Heart left ventricle (tissue), 16 donors: ENCODE data around the gene NCOA4. TPM values are rescaled to one million over a fixed set of nuclear protein-coding genes. Genes with fewer than 3 reads are reported as not detected.

Experiments
- ATAC-seq, 4 donors: fragments of 200-7000 bp; cut with Tn5 transposase; one replicate each; pipeline ENCODE4 v1.9.1; 2020 to 2022; ENCODE audit warnings: moderate library complexity in 4 of 4, mild to moderate bottlenecking in 3 of 4, moderate number of reproducible peaks in 1 of 4
- DNase-seq, 5 donors: peaks; one replicate each; pipeline ENCODE4 v3.0.0-alpha.2; 2020
- H3K27ac ChIP-seq, 12 donors: fragments of 200-600 bp; sonication (generic) in 4 of 12; one replicate each; pipeline versions ENCODE4 v1.5.0 to v1.8.0; 2016 to 2022; ENCODE audit warnings: mild to moderate bottlenecking in 2 of 12
- H3K27me3 ChIP-seq, 9 donors: fragments of 200-600 bp; sonication (generic) in 2 of 9; one replicate each; pipeline versions ENCODE4 v1.5.1 to v1.8.0; 2016 to 2022; ENCODE audit warnings: mild to moderate bottlenecking in 3 of 9
- H3K36me3 ChIP-seq, 9 donors: fragments of 200-600 bp; sonication (generic) in 2 of 9; one replicate each; pipeline versions ENCODE4 v1.5.0 to v1.8.0; 2018 to 2022; ENCODE audit warnings: mild to moderate bottlenecking in 2 of 9
- H3K4me1 ChIP-seq, 12 donors: fragments of 200-600 bp; sonication (generic) in 4 of 12; one replicate each; pipeline versions ENCODE4 v1.5.0 to v1.8.0; 2016 to 2022; ENCODE audit warnings: mild to moderate bottlenecking in 3 of 12
- H3K4me3 ChIP-seq, 12 donors: fragments of 200-600 bp; sonication (generic) in 4 of 12; one replicate each; pipeline versions ENCODE4 v1.5.0 to v1.8.0; 2017 to 2022; ENCODE audit warnings: mild to moderate bottlenecking in 9 of 12, moderate library complexity in 4 of 12
- H3K9me3 ChIP-seq, 12 donors: fragments of 200-600 bp; sonication (generic) in 4 of 12; one replicate each; pipeline versions ENCODE4 v1.5.0 to v1.8.0; 2016 to 2022; ENCODE audit warnings: mild to moderate bottlenecking in 1 of 12
- POLR2A ChIP-seq, 2 donors: fragments of 450-650 bp; IDR thresholded peaks; one replicate each; pipeline ENCODE4 v1.6.1; 2017; ENCODE audit warnings: antibody characterized with exemption in 2 of 2, mild to moderate bottlenecking in 2 of 2, moderate library complexity in 2 of 2
- WGBS, 4 donors: extraction: QIAGEN DNeasy Blood & Tissue Kit in 2 of 4; methylation state at CpG; one replicate each; pipeline versions ENCODE4 v1.1.5 to v1.1.7; 2013 to 2018; 5-methylcytosine and 5-hydroxymethylcytosine counted together
- intact Hi-C, 10 donors: fragments of 100-400 bp; cut with DNase I; formaldehyde crosslinking; loops; one replicate each; pipeline versions ENCODE4 v1.11.1 to v1.14.2; 2022
- polyA plus RNA-seq, 2 donors: library from polyadenylated mRNA; stranded (reverse); fragments of 200-250 nt; gene quantifications; one replicate each; pipeline ENCODE4 v1.2.3, GENCODE V29; 2013
- total RNA-seq, 9 donors: library from RNA; depleted of rRNA in 2 of 9; stranded (reverse); fragments of >200 nt in 2 of 9; fragmentation: NEBNext Ultra II Directional in 3 of 9; extraction: Animal tissue kit (Norgen Biotek cat#: 25700) in 3 of 9; gene quantifications; one replicate each; pipeline versions ENCODE4 v1.1.0 to v1.2.4, GENCODE V29; 2016 to 2023
- TF ChIP-seq, protein P1 (sequence below), 12 donors: fragments of 200-600 bp; sonication (generic) in 4 of 12; IDR thresholded peaks; one replicate each; pipeline versions ENCODE4 v1.5.0 to v1.8.0; 2018 to 2022; ENCODE audit warnings: antibody characterized with exemption in 12 of 12, mild to moderate bottlenecking in 5 of 12
- donor health status: ischemic (EF 13 %, LVEDD 7.1; RV severe dilation, severe dysfunction).
- donor health status: healthy with polysubstance abuse.
- donor health status: DM: no; HTN: yes; CAD: no.
- donor health status: DM: no; HTN: no; CAD: no.
- donor health status: ischemic (EF 25% LVEDD 6.9; RV normal size, moderate dysfunction).
- donor health status: ischemic (EF 25% LVEDD 5.7; RV mildly dilated, moderate dysfunction).
- donor health status: healthy.
- donor health status: DM: yes; HTN: yes; CAD: no.
- donor health status: ischemic (EF 35%, LVEDD 5.7; RV mildly dilated, moderate dysfunction).
- donor health status: nonischemic (EF 11% LVEDD 7.7; RV severe dilation, severe dysfunction).
- donor health status: DM: yes; HTN: yes; CAD: no.
- donor health status: PGD.
- donor health status: ischemic (EF 29% LVEDD 5.4; RV normal size, mild dysfunction).
- donor health status: nonischemic (EF 23%, LVEDD 6.1; RV moderate dilation, normal function).

The NCOA4 gene
- total and polyA plus RNA-seq, 11 donors, result 55.1 to 296 (median 252) TPM

DNA sequence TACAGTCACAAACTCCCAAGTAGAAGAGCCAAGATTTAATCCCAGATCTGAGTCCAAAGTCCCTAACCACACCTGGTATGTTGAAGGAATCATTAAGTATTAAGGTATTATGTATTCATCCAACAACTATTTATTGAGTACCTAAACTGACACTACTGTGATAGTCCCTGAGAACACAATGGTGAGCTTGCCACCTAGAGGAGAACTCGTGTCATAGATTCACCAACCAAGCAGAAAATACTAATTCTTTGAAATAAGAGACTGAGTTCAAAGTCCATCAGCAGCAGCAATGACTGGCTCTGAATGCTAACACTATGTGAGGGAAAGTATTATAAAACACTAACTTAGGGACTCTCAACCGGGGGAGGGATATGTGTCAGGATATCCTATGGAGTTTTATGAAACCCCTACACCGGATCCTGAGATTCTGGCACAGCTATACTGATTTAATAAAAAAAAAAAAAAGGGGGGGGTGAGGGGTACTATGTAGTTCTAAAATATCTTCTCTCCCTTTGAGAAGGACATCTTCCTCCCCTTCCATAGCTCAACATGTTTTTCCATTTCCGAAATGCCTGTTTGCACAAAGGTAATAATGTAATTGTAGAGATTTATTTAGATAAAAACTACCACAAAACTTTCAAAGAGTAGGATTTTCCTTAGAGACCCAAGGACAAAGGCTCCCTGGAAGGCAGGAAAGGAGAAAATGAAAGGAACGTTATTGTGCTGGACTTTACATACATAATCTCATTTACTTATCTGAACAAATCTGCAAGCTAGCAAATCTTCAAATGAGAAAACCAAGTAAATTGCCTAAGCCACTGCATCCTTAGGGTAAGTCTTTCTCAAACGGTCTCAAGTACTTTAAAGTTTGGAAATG, 1.6 kb downstream of the NCOA4 start:
- Histone ChIP-seq H3K36me3 (peaks cover 0 to 18% (median 0%) of the 10 kb centered on the region in 9 donors), H3K4me3 (peak overlapping the region in 11 of 12 donors; percentile 61 to 92 (median 82)), H3K9me3 (no peaks in the 10 kb centered on the region), H3K27me3 (no peaks in the 10 kb centered on the region), H3K4me1 (peaks cover 10 to 66% (median 58%) of the 10 kb centered on the region in 12 donors), H3K27ac (peak overlapping the region in 9 of 12 donors; percentile 85 to 97 (median 94))
- WGBS, 4 donors, result 16 to 21% (median 18%) methylated on average over 6 of the region's 6 CpGs
- intact Hi-C loops, result loop anchor here in 6 of 10 donors (5.0 to 10.0 kb wide), 4 partner anchors 37 to 1034 kb away; partner anchors contain the start of genes TIMM23 (in 6 of the 6) and ZNF22 (in 1 of the 6)
- ATAC-seq, result peak in 1 of 4 donors; percentile 10
- TF ChIP-seq, protein P1, sequence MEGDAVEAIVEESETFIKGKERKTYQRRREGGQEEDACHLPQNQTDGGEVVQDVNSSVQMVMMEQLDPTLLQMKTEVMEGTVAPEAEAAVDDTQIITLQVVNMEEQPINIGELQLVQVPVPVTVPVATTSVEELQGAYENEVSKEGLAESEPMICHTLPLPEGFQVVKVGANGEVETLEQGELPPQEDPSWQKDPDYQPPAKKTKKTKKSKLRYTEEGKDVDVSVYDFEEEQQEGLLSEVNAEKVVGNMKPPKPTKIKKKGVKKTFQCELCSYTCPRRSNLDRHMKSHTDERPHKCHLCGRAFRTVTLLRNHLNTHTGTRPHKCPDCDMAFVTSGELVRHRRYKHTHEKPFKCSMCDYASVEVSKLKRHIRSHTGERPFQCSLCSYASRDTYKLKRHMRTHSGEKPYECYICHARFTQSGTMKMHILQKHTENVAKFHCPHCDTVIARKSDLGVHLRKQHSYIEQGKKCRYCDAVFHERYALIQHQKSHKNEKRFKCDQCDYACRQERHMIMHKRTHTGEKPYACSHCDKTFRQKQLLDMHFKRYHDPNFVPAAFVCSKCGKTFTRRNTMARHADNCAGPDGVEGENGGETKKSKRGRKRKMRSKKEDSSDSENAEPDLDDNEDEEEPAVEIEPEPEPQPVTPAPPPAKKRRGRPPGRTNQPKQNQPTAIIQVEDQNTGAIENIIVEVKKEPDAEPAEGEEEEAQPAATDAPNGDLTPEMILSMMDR (IDR thresholded peaks at IDR 0.05), result peak; percentile 23 to 69 (median 62)
- no peak for TF ChIP-seq POLR2A (IDR thresholded peaks at IDR 0.05)
- no peak for DNase-seq

DNA sequence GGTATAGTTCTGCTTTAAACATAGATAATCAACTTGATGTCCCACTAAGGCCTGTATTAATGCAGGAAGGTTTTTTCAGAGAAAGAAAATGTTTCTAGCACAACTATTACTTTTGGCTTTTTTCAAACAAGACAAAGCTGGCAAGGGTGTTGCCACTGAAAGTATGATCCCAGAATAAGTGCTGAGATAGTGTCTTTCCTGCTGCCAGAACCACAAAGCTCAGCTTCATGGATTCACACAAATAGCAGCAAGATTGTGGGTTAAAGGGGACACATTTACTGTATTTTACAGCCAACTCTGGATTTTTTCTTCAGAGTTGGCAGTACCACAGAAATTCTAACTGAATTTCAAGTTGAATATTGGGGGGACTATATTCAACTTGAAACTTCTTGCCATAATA, 4.3 kb downstream of the NCOA4 start:
- TF ChIP-seq, protein P1 (IDR thresholded peaks at IDR 0.05), result no peak
- no peak for TF ChIP-seq POLR2A (IDR thresholded peaks at IDR 0.05)
- H3K4me1 ChIP-seq, result peaks cover 10 to 89% (median 75%) of the 10 kb centered on the region in 12 donors
- peak overlapping the region in 11 of 12 donors; percentile 6 to 93 (median 48) for H3K27ac ChIP-seq
- no peaks in the 10 kb centered on the region for H3K27me3 ChIP-seq
- no peaks in the 10 kb centered on the region for H3K9me3 ChIP-seq
- H3K36me3 ChIP-seq, result peaks cover 0 to 18% (median 0%) of the 10 kb centered on the region in 9 donors
- ATAC-seq, result no peak
- DNase-seq, result no peak
- intact Hi-C loops, result loop anchor here in 6 of 10 donors (5.0 to 10.0 kb wide), 4 partner anchors 34 to 1031 kb away; partner anchors contain the start of genes TIMM23 (in 6 of the 6) and ZNF22 (in 1 of the 6)
- peak overlapping the region in 2 of 12 donors; percentile 6 to 12 for H3K4me3 ChIP-seq

DNA sequence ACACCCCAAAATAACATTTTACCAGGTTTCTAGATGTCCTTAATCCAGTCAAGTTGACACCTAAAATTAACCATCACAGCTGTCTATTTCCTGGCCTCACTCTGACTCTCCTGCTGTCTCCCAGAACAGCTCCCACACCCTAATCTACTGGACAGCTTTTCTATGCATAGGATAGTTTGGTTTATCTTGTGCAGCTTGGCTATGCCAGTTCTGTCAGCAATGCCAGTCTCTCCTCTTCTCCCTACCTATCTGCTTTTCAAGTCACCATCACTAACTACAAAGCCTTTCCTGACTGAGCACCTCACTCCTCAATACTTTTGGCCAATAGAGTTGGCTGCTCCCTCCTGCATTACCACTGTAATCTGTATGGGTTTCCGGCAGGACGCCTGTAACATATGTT, 5.0 kb downstream of the NCOA4 start:
- H3K4me1 ChIP-seq, result peaks cover 10 to 91% (median 78%) of the 10 kb centered on the region in 12 donors
- H3K27ac ChIP-seq, result peak overlapping the region in 10 of 12 donors; percentile 6 to 93 (median 48)
- H3K4me3 ChIP-seq, result peak overlapping the region in 1 of 12 donors; percentile 12
- no peaks in the 10 kb centered on the region for H3K27me3 ChIP-seq
- H3K36me3 ChIP-seq, result peaks cover 0 to 18% (median 0%) of the 10 kb centered on the region in 9 donors
- WGBS, 4 donors, result 40 to 67% (median 55%) methylated on average over 2 of the region's 2 CpGs
- TF ChIP-seq, protein P1 (IDR thresholded peaks at IDR 0.05), result no peak
- TF ChIP-seq POLR2A (IDR thresholded peaks at IDR 0.05), result no peak
- no peaks in the 10 kb centered on the region for H3K9me3 ChIP-seq
- DNase-seq (no peak), ATAC-seq (no peak)
- intact Hi-C loops, result loop anchor here in 6 of 10 donors (5.0 to 10.0 kb wide), 4 partner anchors 33 to 1031 kb away; partner anchors contain the start of genes TIMM23 (in 6 of the 6) and ZNF22 (in 1 of the 6)

DNA sequence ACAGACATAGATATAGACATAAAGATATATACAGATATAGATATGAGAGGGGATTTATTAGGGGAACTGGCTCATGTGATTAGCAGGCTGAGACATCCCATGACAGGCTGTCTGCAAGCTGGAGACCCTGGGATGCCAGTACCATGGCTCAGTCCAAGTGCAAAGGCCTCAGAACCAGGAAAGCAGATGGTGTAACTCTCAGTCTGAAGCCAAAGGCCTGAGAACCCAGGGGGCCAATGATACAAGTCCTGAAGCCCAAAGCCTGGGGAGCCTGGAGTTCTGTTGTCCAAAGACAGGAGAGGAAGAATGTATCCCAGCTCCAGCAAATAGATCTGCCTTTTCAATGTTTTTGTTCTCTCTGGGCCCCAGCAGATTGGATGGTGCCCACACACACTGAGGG, 5.5 kb downstream of the NCOA4 start:
- H3K27me3 ChIP-seq, result no peaks in the 10 kb centered on the region
- TF ChIP-seq, protein P1 (IDR thresholded peaks at IDR 0.05), result no peak
- no peak for TF ChIP-seq POLR2A (IDR thresholded peaks at IDR 0.05)
- DNase-seq (no peak), ATAC-seq (no peak)
- H3K36me3 ChIP-seq, result peaks cover 0 to 18% (median 0%) of the 10 kb centered on the region in 9 donors
- intact Hi-C loops, result loop anchor here in 6 of 10 donors (5.0 to 10.0 kb wide), 4 partner anchors 33 to 1030 kb away; partner anchors contain the start of genes TIMM23 (in 6 of the 6) and ZNF22 (in 1 of the 6)
- H3K27ac ChIP-seq, result peak overlapping the region in 9 of 12 donors; percentile 31 to 93 (median 48)
- peaks cover 10 to 96% (median 83%) of the 10 kb centered on the region in 12 donors for H3K4me1 ChIP-seq
- no peak overlapping the region for H3K4me3 ChIP-seq
- H3K9me3 ChIP-seq, result no peaks in the 10 kb centered on the region
